ENCODE measurements around the gene ARL5B.
A peak's percentile ranks its signal among the peaks of the same experiment; 100 is the strongest.

ARL5B gene

GRCh38 chr10:18659819-18660535 lies 746 bp downstream of the ARL5B start:
- no peak for DNase-seq

GRCh38 chr10:18660816-18661431 lies 1.7 kb downstream of the ARL5B start:
- DNase-seq, result no peak

- DNase-seq, result no peak
Measured at GRCh38 chr10:18664841-18665478, 5.7 kb downstream of the ARL5B start.

DNA sequence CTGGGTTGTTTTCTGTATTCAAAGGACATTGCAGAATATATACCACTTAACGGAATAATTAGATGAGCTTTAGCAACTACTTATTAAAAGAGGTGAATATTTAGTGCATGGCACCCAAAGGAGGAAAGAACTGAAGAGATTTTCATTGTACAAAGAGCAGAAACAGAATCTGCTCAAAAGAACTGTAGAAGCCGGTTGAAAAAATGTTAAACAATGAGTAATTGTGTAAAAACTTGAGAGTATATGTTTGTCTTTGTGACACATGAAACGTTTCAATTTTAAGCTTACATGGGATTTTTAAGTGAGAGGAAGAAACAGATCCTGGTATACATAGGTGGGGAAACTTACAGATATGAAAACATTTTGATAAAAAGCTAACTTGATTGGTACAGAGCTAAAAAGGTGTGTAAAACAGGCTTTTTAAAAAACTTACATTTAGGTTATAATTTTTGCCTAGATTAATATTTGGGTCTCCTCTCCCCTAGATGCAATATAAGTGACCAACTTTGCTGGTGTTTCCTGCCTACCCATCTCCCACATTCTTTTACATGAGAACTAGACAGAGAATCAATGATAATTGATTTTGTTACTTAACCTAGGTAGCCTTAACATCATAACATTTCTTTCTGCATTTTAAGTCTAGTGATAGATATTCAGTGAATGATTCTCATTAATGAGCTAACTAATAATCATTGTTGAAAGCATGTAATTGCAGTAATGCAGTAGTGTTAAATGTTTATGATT lies 6.8 kb downstream of the ARL5B start:
- DNase-seq, result no peak

DNA sequence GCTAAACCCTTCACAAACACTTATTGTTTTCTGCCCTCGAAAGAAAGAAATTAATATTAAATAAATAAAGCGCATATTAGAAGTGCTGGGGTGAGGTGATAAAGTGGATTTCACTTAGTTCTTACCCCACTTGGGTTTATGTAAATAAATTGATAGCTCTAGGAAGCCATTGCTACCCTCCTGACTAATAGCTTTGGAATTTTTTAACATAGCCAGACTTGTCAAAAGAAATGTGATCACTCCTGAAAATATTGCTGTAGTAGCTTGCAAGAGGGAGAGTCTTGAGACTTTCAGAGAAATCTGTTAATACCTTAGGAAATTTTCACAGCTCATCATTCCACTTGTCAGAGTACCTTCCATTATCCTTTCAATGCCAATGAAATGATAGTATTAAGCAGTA lies 7.6 kb downstream of the ARL5B start:
- no peak for DNase-seq

- DNase-seq, result no peak
Measured at GRCh38 chr10:18668026-18668425, 8.8 kb downstream of the ARL5B start.

GRCh38 chr10:18675086-18675801 lies 16.0 kb downstream of the ARL5B start:
- DNase-seq, result no peak

- DNase-seq, result no peak
Measured at GRCh38 chr10:18680754-18681153, 21.5 kb downstream of the ARL5B start.

DNA sequence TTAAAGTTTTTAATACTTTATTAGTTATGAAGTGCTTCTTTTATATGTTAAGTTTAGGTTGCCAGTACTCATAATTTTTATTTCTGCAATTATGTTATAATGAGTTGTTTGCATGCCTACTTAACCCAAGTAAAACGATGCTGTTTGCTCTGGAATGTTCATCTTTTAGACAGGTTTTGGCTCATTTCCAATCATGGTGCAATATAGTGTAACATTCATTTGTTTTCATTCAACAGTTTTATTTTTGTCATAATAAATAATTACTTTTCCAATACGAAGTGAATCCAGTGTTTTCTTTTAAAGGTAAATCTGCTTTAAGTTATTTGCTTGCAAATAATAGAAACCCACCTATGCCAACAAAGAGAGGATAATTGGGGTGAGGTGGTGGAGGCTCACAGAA lies 22.1 kb downstream of the ARL5B start:
- no peak for DNase-seq

DNA sequence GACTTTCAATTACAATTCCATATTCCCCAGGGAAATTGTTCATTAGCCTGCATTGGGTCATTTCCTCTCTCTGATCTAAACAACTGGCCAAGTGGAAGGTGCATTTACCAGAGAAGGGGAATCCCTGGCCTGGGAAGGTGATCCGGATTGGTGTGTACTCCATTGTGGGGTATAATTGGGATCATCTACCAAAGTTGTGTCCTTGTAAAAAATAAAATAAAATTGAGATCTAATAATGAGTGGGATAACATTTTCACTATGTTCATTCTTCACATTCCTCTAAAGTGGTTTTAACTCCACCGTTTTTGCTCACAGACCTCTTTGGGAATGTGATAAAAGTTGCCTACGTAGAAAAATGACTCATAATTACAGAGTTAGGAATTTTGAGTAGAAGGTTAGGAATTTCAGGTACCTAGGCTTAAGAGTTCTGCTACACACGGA lies 22.8 kb downstream of the ARL5B start:
- no peak for DNase-seq

DNA sequence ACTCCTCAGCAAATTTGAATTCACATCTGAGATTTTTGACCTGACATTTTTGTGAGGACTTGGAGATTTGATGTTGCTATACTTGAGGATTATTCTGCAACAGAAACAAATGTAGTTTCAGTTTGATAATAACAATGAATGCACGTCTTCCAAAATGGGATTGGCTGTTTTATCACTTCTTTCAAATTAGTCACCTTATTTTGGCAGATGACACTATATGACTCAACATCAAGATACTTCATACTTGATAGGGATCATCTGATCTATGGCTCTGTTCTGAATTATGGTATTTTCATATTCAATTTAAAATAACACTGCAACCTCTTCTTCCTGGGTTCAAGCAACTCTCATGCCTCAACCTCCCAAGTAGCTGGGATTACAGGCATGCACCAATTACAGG lies 24.2 kb downstream of the ARL5B start:
- no peak for DNase-seq

GRCh38 chr10:18684416-18684815 lies 25.2 kb downstream of the ARL5B start:
- DNase-seq, result peak; percentile 41

- DNase-seq, result no peak
Measured at GRCh38 chr10:18684953-18685352, 25.7 kb downstream of the ARL5B start.

- DNase-seq, result no peak
Measured at GRCh38 chr10:18685555-18685954, 26.3 kb downstream of the ARL5B start.

GRCh38 chr10:18687195-18687594 lies 28.0 kb downstream of the ARL5B start:
- DNase-seq, result no peak

- no peak for DNase-seq
Measured at GRCh38 chr10:18687706-18688105, 28.5 kb downstream of the ARL5B start.

DNA sequence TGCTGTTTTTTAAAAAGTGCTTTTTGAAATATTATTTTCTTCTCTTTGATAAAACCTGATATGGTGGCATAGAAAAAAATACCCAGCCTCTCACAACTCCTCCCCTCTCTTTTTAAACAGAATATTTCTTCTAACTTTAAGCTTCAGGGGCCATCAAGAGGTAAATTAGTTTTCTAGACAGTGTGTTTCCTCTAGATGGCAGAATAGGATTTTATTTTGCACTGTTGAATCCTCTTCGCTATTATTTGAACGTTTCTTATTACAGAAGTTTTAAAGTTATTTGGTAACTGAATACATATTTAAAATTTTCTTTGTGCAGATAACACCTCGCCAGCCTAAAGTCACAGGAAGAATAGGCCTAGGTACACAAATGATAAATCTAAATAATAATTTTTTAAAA lies 30.3 kb downstream of the ARL5B start:
- no peak for DNase-seq

DNA sequence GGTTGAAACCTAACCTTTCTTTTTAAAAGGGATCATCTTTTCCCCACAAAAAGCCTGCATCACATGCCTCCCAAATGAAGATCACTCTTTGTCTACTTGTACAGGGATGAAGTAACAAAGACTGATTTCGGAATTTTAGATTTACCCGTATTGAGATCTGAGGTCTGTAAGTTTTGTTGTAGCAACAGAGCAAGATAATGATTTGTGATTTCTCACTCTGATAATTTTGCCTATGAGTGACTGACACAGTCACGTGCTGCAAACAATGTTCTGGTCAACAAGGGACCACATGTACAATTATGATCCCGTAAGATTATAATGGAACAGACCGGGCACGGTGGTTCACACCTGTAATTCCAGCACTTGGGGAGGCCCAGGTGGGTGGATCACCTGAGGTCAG lies 31.3 kb downstream of the ARL5B start:
- no peak for DNase-seq

- DNase-seq, result no peak
Measured at GRCh38 chr10:18699849-18700840, 40.9 kb downstream of the ARL5B start.

GRCh38 chr10:18703521-18703920 lies 44.3 kb downstream of the ARL5B start:
- no peak for DNase-seq

DNA sequence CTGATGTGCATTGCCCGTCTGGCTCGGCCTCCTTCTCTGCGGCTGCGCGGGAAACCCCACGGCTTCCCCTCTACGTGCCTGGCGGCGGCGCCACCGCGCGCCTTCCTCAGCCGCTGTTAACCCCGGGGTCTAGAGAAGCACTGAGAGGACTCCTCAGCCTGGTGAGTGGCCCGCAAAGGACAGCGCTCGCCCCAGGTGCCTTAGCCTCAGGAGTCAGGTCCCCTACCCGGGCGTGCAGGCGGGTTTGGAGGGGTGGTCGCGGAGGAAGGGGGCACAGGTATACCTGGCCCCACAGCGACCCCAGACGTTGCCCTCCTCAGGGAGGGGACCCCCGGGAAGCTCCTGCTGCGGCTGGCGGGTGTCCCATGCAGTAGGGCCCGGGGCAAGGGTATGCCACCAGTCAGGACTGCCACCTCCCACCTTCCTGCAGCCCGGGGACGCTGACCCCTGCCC lies 51.0 kb downstream of the ARL5B start:
- no peak for DNase-seq

DNA sequence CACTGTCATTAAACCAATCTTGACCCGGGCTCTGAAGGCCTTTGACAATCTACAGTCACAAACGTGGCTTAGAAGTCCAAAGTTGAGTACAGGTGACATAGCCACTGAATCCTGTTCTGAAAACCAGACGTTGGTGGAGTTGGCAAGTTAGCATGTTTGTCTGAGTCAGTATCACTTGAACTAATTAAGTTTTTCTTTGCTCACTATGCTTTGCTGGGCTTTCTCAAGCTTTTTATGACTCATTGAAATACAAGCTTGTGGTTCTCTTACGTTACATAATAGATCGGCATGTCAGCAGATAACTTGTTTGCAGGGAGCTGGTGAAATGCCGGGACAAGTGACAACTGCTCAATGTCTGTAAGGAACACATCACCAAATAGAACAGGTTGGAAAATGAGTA lies 53.8 kb downstream of the ARL5B start:
- no peak for DNase-seq

All from left hindlimb (tissue), 1 donor.